ENCODE measurements around the gene DCHS1. TPM values are rescaled to one million over a fixed set of nuclear protein-coding genes. Genes with fewer than 3 reads are reported as not detected.
A peak's percentile ranks its signal among the peaks of the same experiment; 100 is the strongest.

The DCHS1 gene
- total and polyA plus RNA-seq, 2 donors (not counting 1 experiment from before 2014, with no cell fraction given), result 0.92 to 23.9 TPM

- Histone ChIP-seq H3K79me2 (ENCODE audit: control insufficient read depth, insufficient read depth, low read length) (peaks cover 80% of the 10 kb centered on the region), H3K4me2 (ENCODE audit: extremely low read depth, insufficient read depth, low read length) (peak overlapping the region; percentile 89), H3K27me3 (ENCODE audit: control insufficient read depth, insufficient read depth, low read length) (no peaks in the 10 kb centered on the region), H3K9ac (ENCODE audit: insufficient read depth, low read length) (peak overlapping the region; percentile 79), H3K4me3 (replicated peaks in 1 of 4; ENCODE audit: control extremely low read depth in 1 of 4, insufficient read depth in 1 of 4, low read depth in 3 of 4, low read length in 4 of 4) (peak overlapping the region; percentile 84 to 97 (median 90)), H3K9me3 (ENCODE audit: control insufficient read depth, insufficient read depth, low read depth, low read length) (no peaks in the 10 kb centered on the region), H3K4me1 (ENCODE audit: control insufficient read depth, extremely low read depth, insufficient read depth, low read length) (peaks cover 20% of the 10 kb centered on the region), H2AFZ (ENCODE audit: low read length) (peak overlapping the region; percentile 34), H3K27ac (ENCODE audit: insufficient read depth, low read length) (peak overlapping the region; percentile 92), H3K36me3 (ENCODE audit: control insufficient read depth, insufficient read depth, low read length) (peaks cover 25% of the 10 kb centered on the region), H4K20me1 (ENCODE audit: control insufficient read depth, extremely low read depth, insufficient read depth, low read length) (no peaks in the 10 kb centered on the region)
- TF ChIP-seq, protein P1, sequence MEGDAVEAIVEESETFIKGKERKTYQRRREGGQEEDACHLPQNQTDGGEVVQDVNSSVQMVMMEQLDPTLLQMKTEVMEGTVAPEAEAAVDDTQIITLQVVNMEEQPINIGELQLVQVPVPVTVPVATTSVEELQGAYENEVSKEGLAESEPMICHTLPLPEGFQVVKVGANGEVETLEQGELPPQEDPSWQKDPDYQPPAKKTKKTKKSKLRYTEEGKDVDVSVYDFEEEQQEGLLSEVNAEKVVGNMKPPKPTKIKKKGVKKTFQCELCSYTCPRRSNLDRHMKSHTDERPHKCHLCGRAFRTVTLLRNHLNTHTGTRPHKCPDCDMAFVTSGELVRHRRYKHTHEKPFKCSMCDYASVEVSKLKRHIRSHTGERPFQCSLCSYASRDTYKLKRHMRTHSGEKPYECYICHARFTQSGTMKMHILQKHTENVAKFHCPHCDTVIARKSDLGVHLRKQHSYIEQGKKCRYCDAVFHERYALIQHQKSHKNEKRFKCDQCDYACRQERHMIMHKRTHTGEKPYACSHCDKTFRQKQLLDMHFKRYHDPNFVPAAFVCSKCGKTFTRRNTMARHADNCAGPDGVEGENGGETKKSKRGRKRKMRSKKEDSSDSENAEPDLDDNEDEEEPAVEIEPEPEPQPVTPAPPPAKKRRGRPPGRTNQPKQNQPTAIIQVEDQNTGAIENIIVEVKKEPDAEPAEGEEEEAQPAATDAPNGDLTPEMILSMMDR (conservative IDR thresholded peaks at IDR 0.05 in 1 of 2, IDR thresholded peaks at IDR 0.05 in 1 of 2; ENCODE audit: low read depth in 1 of 2, low read length in 2 of 2), result peak; percentile 21 to 37
- TF ChIP-seq EZH2 (IDR thresholded peaks at IDR 0.05; ENCODE audit: low read length, missing control alignments), result no peak
- peak; percentile 64 to 73 for DNase-seq (ENCODE audit: low read depth in 2 of 2)
These were observed 51.5 kb downstream of the DCHS1 start for GRCh38 chr11:6604081-6604626.

- Histone ChIP-seq H3K27me3 (ENCODE audit: control insufficient read depth, insufficient read depth, low read length) (no peaks in the 10 kb centered on the region), H3K27ac (ENCODE audit: insufficient read depth, low read length) (peak within 1 kb of the TSS; percentile 92), H2AFZ (ENCODE audit: low read length) (peak within 1 kb of the TSS; percentile 87), H3K4me3 (replicated peaks in 1 of 4; ENCODE audit: control extremely low read depth in 1 of 4, insufficient read depth in 1 of 4, low read depth in 3 of 4, low read length in 4 of 4) (peak within 1 kb of the TSS; percentile 84 to 98 (median 94)), H3K4me2 (ENCODE audit: extremely low read depth, insufficient read depth, low read length) (peak within 1 kb of the TSS; percentile 98), H3K36me3 (ENCODE audit: control insufficient read depth, insufficient read depth, low read length) (peaks cover 21% of the 10 kb centered on the region), H3K9me3 (ENCODE audit: control insufficient read depth, insufficient read depth, low read depth, low read length) (no peaks in the 10 kb centered on the region), H3K79me2 (ENCODE audit: control insufficient read depth, insufficient read depth, low read length) (peaks cover 75% of the 10 kb centered on the region), H3K9ac (ENCODE audit: insufficient read depth, low read length) (peak within 1 kb of the TSS; percentile 79), H3K4me1 (ENCODE audit: control insufficient read depth, extremely low read depth, insufficient read depth, low read length) (peaks cover 20% of the 10 kb centered on the region), H4K20me1 (ENCODE audit: control insufficient read depth, extremely low read depth, insufficient read depth, low read length) (no peaks in the 10 kb centered on the region)
- DNase-seq (ENCODE audit: low read depth in 2 of 2), result peak; percentile 87
- no peak for TF ChIP-seq EZH2 (IDR thresholded peaks at IDR 0.05; ENCODE audit: low read length, missing control alignments)
- TF ChIP-seq, protein P1 (conservative IDR thresholded peaks at IDR 0.05 in 1 of 2, IDR thresholded peaks at IDR 0.05 in 1 of 2; ENCODE audit: low read depth in 1 of 2, low read length in 2 of 2), result peak; percentile 12 to 30
These were observed 52.1 kb downstream of the DCHS1 start, which contains the start of the genes ILK and RRP8 for GRCh38 chr11:6603287-6604080. Gene ILK, plus strand, starts transcription at chr11:6603774. Its CDS starts 498 bp downstream, at chr11:6604272. Gene RRP8, minus strand, starts transcription at chr11:6603616. Its CDS starts 114 bp downstream, at chr11:6603502.
